Right hindlimb (tissue), 1 donor: ENCODE measurements around the gene SERINC5.

Experiments used
- DNase-seq: peaks from one replicate; pipeline ENCODE4 v3.0.0-alpha.2; 2018

Gene SERINC5

DNA sequence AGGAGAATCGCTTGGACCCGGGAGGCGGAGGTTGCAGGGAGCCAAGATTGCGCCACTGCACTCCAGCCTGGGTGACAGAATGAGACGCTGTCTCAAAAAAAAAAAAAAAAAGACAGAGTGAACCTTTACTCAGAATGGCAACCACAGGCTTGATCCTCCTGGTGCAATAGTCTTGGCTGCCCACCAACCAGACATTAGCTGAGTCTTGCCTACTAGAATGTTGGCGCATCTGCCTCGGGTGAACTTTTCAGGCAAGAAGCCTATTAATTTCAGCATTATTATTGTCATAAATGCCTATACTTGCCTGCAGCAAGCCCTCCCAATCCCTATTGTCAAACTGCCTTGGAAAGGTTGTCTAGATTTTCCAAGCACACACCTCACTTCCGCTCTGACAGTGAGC lies 4.2 kb downstream of the SERINC5 start:
- no peak for DNase-seq

DNA sequence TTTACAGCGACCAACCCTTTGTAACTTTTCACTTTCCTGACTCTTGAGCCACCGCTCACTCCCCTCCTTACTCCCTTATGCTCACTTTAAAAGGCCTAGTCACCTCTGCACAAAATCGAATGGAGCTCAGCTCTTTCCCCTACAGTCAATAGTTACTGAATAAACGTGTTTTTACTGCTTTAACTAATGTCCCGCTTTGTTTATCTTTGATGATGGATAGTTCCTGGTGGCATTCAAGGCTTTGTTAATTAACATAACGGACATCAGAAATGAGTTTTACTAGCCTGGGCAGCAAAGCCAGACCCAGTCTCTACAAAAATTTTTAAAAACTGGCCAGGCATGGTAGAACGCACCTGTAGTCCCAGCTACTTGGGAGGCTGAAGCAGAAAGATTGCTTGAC lies 5.0 kb downstream of the SERINC5 start:
- no peak for DNase-seq

DNA sequence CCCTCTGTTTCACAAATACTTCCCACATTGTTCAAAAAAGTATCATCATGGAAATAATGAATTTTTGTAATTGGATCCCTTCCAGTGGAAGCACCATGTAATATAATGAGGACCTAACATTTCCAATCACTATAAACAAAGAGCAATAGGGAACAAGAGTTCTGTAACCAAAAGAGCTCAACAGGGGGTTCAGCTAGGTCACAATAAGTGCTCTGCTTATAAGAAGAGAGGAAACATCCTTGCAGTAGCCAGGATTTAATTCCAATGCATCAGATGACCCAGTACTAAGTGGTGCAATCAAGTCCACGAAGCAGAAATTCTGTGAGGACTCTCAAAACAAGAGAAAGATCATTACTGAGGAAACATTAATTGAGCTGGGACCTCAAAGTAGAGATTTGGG lies 5.9 kb downstream of the SERINC5 start:
- DNase-seq, result no peak

DNA sequence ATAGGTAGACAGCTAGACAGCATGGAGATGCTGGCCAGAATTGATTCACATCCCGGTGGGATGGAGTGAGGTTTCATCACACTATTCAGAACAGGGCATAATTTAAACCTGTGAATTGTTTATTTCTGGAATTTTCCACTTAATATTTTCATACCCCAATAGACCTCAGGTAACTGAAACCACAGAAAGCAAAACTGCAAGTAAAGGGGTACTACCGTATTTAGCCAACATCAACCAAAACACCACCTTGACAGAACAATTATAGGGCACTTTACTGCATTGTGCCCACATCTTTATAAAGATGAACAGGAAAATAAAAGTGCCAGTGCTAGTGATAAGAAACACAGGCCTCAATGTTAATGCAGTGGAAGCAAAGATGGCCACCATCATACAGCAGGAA lies 7.5 kb downstream of the SERINC5 start:
- DNase-seq, result no peak

DNA sequence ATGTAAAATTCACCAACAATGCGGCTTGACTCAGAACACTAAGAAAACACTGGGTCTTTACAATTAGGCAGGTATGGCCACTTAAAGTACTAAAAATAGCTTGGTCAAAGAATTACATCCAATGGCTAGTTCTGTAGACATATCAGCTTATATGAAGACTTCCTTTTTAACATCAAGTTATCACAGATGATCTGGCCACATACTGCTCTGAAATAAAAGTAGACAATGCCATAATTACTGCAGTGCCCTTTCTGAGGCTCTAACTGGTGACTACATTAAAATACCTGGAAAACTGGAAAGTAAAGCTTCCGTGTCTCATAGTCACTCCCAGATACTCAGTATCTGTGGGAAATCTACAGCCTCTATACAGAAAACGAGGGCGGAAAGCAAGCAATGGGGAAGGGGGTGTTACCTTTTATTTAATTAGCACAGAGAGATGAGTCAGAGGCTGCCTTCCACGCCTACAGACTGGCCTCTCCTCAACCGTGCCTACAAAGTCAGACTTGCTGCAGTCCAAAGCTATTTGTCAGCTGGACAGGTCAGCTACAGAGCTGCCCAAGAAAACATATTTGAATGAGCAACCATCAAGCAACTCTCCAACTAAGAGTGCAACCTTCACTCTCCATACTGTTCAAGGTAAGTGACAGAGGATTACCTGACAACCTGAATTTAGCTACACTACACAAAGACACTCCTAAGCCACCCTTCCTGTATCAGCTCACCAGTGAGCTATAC lies 8.7 kb downstream of the SERINC5 start:
- DNase-seq, result peak; percentile 45

DNA sequence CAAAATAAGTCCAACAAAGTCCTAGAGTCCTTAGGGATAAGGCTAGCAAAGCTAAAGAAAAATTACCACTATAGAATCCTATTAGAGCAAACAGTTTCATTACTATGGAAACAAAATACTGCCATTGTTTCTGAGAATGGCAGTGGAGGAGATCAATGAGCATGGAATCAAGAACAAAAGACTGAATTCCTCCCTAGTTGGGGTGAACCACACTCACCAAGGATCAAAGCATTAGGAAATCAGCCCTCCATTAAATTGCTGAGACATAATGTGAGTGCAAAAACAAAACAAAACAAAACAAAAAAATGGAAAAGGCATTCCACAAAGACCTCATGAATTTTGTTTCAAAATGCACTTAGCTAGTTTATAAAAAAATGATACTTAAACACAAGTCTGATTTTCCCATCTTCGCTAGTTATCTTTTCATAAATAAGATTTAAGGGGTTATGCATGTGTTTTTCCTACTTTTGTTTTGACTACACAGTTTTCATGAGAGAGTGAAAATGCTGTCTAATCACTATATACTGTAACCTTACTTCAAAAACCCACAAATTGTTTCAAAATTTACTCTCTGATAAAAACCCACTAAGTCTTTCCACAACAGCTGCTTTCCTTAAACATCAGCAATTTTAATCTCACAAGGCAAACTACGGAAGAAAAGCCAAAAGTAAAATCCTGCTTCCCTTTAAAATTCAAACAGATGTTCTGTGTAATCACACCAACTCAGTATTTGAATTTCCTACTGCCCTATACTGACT lies 9.7 kb downstream of the SERINC5 start:
- no peak for DNase-seq

DNA sequence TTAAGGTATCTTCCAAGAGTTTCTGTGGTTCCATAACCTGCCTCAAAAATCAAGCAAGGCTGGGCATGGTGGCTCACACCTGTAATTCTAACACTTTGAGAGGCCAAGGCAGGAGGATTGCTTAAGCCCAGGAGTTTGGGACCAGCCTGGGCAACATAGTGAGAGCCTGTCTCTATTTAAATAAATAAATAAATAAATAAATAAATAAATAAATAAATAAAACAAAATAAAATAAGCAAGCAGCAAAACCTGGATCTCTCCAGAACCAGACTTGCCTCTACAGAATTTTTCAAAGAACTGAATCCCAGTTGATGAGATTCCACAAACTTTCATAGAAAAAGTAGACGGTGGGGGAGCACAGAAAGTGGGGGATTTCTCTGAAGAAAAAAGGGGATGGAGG lies 12.3 kb downstream of the SERINC5 start:
- DNase-seq, result no peak

DNA sequence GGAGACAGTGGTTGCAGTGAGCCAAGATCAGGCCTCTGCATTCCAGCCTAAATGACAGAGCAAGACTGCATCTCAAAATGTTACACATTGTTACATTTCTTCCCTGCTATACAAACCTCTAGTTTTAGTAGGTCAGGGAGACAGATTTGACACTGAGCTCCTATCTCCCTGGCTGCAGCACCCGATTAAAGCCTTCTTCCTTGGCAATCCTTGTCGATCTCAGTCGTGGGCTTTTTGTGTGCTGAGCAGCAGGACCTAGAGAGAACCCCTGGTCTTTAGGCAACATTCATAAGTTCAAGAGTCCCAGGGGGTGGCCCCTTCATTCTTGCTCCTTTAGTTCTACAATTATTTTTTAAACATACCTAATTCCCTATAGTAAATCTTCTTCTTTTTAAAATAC lies 13.0 kb downstream of the SERINC5 start:
- DNase-seq, result no peak

DNA sequence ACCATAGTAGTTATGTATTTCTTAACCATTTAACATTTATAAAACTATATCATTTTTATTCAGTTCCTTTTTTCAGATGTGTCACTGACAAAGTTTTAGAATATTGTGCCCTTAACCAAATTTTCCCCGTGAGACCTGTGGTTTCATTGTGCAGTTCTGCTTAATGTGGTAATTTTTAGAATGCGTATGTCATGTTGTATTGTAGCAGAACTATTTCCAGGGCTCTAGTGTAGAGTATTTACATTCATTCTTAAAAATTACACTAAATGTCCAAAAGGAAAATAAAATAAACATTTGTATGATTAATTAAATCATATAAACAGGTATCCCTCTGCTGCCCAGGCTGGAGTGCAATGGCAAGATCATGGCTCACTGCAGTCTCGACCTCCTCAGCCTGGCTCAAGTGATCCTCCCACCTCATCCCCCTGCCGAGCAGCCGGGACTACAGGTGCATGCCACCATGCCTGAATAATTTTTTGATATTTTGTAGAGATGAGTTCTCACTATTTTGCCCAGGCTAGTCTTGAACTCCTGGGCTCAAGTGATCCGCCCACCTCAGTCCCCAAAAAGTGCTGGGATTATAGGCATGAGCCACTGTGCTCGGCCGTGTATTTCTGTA lies 15.4 kb downstream of the SERINC5 start:
- DNase-seq, result no peak

DNA sequence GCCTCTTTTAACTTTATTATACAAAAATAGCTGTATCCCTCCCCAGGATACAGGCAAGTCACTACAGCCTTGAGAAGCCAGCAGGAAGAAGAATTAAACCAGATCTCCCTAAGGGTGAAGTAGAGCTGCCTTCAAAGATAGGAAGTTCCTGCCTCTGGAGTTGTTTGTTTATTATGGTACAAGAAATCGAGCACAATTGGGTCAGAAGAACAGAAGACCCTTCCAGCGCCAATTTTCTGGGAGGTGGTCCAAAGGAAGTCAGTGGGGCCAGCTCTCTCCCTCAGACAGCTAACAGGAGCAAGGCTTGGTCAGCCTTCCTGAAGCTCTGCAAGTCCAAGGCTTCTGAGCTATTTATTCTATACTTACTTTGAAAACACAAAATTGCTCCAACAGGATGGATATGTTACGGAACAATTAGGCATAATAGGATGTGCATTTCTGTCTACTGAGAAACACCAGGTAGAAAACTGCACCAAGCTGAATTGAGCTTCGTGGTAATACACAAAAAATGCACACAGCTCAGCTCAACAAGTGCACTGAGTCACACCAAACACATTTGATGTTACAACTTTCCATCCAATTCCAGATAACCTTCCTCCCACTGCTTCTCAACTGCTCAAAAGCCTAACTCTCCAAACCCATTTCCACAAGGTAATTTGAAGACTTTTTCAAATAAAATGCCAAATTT lies 16.0 kb downstream of the SERINC5 start:
- DNase-seq, result peak; percentile 71

DNA sequence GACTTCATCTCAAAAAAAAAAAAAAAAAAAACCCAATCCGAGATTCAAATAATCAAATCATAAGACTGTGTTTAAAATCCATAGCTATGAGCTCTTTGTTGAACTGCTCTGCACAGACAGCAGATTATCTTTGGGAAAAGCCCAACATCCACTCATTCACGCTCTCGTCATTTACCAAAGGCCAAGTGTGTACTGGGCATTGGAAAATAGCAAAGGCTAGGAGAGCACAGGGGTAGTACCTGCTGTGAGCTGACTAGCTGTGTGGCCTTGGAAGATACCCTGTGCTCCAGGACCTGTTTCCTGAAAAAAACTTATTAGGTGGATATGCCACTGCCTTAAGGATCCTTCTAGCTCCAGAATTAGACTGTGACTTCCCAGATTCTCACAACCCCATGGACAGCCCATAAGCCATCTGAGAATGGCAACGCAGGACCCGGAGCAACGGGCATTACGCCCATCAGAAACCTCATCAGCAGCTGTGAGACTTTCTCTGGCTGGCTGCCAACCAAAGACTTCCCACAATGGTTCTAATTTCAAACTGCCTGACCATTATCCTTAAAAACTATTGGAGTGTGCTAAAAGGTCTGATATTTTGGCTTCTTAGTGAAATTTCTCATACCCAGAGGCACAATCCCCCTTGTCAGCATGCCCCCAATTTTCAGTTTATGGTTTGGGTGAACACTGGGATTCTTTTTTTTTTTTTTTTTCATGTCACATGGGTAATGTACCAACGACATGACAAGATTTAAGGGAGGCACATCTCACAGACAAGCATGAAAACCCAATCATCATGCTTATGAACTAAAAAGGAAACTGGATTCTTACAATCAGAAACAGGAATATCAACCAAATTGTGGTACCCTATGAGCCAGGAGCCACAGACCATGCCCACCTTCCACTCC lies 16.8 kb downstream of the SERINC5 start:
- DNase-seq, result peak; percentile 79

DNA sequence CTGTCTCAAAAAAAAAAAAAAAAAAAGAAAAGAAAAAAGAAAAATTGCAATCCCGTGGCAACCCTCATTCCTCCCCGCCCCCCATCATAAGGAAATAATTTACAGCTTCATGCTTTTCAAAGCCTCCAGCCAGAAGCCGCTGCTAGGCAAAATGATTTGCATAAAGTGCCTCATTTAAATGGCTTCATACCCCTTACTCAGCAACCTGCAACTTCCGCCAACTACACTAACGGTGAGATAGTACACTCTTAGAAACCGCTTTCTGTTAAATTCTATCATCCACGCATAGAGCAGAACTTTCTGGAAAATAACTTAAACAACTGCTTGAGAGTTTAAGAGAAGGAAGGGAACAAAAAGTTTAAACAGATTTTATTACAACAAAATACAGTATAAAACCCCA lies 17.8 kb downstream of the SERINC5 start:
- DNase-seq, result no peak

DNA sequence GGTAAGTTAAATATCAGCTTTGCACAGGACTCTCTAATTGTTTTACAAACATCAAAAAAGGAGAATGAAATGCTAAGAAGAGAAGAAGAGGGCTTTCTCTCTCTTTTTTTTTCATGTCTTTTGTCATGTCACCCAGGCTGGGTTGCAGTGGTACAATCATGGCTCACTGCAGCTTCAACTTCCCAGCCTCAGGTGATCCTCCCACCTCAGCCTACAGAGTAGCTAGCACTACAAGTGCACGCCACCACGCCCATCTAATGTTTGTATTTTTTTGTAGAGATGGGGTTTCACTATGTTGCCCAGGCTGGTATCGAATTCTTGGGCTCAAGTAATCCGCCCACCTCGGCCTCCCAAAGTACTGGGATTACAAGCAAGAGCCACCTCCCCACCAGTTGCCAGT lies 18.6 kb downstream of the SERINC5 start:
- DNase-seq, result no peak

DNA sequence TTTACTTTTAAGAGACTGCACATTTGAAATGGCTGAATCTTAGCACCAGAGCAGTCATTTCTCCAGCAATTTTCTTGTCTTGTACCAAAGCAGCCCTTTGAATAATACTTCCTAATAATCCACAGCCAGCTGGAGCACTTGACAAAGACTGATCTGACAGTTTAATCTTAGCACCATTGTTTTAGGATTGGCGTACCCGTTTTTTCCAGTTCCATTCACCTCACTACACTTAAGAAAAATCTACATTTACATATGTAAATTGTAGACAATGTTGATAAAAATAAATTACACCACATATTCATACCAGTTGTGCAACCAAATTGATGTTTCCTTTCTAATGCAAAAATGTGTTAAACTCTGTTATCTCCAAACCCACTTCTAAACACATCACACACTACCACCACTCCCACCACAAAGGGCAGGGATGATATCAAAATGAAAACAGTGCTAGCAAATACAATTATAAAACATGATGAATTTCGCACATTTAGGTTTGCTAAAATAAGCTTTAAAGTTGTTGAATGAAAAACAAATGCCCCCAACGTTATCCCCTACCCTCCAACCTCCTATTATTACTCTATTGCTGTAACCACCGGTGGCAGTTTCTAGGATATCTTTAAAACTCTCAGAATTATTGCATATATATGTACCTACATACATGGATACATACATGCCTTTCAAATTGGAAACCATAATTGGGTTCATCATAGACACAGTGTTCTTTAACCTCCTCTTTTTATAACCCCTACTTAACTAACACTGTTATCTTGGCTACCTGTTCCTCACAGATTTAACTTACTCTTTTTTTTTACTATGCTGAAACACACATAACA lies 21.5 kb downstream of the SERINC5 start:
- DNase-seq, result no peak

DNA sequence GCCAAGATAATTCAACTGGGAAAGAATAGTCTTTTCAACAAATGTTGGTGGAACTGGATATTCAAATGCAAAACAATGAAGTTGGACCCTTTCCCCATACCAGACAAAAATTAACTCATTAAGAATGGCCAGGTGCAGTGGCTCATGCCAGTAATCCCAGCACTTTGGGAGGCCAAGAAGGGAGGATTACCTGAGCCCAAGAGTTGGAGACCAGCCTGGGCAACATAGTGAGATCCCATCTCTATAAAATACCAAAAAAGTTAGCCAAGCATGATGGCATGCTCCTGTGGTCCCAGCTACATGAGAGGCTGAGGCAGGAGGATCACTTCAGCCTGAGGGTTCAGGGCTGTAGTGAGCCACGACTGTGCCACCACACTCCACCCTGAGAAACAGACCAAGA lies 24.2 kb downstream of the SERINC5 start:
- no peak for DNase-seq

DNA sequence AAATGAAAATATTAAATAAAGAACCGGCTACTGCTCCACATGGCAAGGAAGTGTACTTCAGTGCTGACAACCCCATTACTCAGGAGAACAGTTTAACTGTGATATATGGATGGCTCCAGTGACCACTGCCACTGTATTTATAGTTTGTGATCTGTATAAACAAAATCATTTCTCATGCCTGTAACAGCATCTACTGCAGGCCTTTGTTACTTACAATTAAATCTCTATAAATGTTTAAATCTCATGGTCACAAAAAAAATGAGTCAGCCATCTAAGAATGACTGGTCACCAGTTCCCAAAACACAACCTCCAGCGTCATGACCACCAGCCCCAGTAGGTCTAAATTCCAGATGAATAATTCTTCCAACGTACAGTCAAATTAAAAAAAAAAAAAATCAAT lies 24.6 kb downstream of the SERINC5 start:
- DNase-seq, result no peak

DNA sequence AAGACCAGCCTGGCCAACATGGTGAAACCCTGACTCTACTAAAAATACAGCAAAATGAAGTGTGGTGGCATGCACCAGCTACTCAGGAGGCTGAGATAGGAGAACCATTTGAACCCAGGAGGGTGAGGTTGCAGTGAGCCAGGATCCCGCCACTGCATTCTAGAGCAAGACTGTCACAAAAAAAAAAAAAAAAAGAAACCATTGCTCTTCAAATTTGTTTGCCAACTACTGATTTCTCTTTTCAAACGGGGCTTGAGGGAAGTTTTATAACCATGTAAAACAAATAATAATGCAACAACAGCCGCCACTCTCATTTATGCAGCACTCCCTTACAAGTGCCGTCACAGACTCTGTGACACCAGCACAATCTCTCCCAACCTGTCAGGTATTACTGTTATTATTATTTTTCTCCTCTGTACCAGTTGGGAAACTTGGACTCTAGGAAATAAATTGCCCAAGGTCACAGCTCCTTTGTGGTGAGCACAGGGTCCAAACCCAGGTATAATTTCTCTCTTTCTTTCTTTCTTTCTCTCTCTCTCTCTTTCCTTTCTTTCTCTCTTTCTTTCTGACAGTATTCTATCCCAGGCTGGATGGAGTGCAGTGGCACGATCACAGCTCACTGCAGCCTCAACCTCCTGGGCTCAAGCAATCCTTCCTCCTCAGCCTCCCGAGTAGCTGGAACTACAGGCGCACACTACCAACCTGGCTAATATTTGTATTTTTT lies 25.4 kb downstream of the SERINC5 start:
- no peak for DNase-seq

DNA sequence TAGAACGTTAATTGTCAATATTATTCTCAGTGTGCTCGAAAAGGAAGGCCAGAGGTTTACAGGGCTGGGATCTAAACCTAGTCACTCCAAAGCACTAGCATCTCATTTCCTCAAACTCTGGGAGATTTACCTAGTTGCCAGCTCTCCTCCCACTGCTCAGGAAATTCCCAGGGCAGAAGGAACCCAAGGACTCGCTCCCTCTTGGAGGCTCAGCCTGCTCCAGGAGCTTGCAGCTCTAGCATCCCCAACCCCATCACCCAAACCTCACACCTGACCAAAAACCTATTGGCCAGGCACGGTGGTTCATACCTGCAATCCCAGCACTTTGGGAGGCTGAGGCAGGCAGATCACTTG lies 26.0 kb downstream of the SERINC5 start:
- DNase-seq, result no peak

DNA sequence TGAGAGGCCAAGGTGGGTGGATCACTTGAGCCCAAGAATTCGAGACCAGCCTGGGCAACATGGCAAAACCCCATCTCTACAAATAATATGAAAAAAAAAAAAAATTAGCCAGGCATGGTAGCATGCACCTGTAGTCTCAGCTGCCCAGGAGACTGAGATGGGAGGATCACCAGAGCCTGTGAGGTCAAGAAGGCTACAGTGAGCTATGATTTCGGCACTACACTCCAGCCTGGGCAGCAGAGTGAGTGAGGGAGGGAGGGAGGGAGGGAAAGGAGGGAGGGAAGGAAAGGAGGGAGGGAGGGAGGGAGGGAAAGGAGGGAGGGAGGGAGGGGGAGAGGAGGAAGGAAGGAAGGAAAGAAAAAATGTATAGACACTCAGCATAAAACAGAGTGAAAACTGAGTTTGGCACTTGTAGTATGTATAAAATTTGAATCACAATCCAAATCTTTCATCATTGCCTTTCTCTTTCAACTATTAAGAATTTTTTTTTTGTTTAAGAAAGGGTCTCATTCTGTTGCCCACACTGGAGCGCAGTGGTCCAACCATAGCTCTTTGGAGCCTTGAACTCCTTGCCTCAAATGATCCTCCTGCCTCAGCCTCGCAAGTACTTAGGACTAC lies 27.8 kb downstream of the SERINC5 start:
- DNase-seq, result no peak

DNA sequence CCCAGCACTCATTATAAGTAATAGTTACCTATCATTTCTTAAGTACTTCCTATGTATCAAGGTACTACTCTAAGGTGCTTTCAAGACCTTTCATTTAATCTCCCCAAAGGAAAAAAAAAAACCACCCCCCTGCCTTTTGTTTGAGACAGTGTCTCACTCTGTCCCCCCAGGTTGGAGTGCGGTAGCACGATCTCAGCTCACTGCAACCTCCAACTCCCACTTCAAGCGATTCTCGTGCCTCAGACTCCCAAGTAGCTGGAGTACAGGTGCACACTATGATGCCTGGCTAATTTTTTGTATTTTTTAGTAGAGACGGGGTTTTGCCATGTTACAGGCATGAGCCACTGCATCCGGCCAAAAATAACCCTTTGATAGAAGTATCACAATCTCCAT lies 29.9 kb downstream of the SERINC5 start:
- no peak for DNase-seq
